ENCODE results near the gene RBBP8NL.

DNA sequence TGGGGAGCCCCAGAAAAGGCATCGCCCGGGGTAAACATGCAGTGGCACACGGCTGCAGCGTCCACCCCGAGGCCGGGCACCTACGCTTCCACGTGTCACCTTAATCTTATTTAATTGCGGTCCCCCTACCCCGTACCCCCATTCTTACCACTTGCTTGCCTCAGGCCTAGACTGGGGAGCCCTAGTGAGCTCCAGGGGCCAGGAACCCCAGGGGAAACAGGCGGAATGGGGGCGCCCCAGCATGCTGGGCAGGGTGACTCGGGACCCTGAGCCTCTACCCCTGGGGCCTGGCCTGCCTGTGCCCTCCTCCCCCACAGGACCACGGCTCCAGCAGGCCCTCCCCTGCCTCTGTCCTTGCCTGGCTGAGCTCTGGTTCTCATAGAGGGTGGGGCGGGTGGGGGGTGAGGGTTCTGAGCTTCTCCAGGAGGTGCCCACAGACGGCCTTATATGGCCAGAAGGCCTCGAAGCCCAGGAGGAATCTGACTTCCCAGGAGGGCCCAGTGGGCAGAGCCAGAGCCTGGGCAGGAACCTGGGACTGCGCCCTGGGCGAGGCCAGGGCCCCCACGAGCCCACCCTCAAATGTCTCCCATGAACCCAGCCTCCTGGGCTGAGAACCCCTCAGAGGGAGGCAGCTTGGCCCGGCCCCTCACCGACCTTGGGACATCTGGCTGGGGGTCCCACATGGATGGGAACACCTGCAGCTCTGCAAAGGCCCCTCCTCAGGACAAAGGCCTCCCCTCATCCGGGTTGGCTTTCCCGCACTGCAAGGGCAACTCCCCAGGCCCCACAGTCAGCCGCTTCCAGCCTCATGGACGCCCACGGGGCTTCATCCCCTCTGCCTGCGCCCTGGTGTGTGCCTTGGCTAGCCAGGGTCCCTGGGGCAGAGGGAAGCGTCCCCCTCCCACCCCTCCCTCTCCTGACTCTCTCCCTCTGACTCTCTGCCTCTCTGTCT, 55.0 kb downstream of the RBBP8NL start:
- TF ChIP-seq CTCF (IDR thresholded peaks at IDR 0.05), result no peak
- TF ChIP-seq, protein P1, sequence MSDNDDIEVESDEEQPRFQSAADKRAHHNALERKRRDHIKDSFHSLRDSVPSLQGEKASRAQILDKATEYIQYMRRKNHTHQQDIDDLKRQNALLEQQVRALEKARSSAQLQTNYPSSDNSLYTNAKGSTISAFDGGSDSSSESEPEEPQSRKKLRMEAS (IDR thresholded peaks at IDR 0.05), result no peak
- no peak for TF ChIP-seq HDAC2 (IDR thresholded peaks at IDR 0.05)
- TF ChIP-seq, protein P2, sequence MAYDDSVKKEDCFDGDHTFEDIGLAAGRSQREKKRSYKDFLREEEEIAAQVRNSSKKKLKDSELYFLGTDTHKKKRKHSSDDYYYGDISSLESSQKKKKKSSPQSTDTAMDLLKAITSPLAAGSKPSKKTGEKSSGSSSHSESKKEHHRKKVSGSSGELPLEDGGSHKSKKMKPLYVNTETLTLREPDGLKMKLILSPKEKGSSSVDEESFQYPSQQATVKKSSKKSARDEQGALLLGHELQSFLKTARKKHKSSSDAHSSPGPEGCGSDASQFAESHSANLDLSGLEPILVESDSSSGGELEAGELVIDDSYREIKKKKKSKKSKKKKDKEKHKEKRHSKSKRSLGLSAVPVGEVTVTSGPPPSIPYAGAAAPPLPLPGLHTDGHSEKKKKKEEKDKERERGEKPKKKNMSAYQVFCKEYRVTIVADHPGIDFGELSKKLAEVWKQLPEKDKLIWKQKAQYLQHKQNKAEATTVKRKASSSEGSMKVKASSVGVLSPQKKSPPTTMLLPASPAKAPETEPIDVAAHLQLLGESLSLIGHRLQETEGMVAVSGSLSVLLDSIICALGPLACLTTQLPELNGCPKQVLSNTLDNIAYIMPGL (CRISPR knock-in tag; IDR thresholded peaks at IDR 0.05; ENCODE audit: borderline replicate concordance), result no peak
- no peak for TF ChIP-seq RFX5 (IDR thresholded peaks at IDR 0.05)
- TF ChIP-seq CEBPB (IDR thresholded peaks at IDR 0.05), result no peak
- TF ChIP-seq PBX3 (IDR thresholded peaks at IDR 0.05), result no peak
- TF ChIP-seq, protein P3, sequence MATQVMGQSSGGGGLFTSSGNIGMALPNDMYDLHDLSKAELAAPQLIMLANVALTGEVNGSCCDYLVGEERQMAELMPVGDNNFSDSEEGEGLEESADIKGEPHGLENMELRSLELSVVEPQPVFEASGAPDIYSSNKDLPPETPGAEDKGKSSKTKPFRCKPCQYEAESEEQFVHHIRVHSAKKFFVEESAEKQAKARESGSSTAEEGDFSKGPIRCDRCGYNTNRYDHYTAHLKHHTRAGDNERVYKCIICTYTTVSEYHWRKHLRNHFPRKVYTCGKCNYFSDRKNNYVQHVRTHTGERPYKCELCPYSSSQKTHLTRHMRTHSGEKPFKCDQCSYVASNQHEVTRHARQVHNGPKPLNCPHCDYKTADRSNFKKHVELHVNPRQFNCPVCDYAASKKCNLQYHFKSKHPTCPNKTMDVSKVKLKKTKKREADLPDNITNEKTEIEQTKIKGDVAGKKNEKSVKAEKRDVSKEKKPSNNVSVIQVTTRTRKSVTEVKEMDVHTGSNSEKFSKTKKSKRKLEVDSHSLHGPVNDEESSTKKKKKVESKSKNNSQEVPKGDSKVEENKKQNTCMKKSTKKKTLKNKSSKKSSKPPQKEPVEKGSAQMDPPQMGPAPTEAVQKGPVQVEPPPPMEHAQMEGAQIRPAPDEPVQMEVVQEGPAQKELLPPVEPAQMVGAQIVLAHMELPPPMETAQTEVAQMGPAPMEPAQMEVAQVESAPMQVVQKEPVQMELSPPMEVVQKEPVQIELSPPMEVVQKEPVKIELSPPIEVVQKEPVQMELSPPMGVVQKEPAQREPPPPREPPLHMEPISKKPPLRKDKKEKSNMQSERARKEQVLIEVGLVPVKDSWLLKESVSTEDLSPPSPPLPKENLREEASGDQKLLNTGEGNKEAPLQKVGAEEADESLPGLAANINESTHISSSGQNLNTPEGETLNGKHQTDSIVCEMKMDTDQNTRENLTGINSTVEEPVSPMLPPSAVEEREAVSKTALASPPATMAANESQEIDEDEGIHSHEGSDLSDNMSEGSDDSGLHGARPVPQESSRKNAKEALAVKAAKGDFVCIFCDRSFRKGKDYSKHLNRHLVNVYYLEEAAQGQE (IDR thresholded peaks at IDR 0.05), result no peak
- no peak for TF ChIP-seq ESRRA (IDR thresholded peaks at IDR 0.05; ENCODE audit: borderline replicate concordance, low read length)
- TF ChIP-seq MYC (IDR thresholded peaks at IDR 0.05; ENCODE audit: borderline replicate concordance, low read length), result no peak
